Hematopoietic multipotent progenitor cell treated with erythropoietin and hydrocortisone succinate and interleukin-3 and kit ligand, for 4 days (in vitro differentiated cells): ENCODE results near the gene C19orf25.
"Not testable (repeated sequence)": the region's sequence is repeated elsewhere in the genome, so short reads cannot be mapped to it uniquely, and the experiment has no call there.

Source experiments
- DNase-seq: peaks from one replicate; pipeline ENCODE4 v3.0.0-alpha.2; 2015

Gene C19orf25

DNA sequence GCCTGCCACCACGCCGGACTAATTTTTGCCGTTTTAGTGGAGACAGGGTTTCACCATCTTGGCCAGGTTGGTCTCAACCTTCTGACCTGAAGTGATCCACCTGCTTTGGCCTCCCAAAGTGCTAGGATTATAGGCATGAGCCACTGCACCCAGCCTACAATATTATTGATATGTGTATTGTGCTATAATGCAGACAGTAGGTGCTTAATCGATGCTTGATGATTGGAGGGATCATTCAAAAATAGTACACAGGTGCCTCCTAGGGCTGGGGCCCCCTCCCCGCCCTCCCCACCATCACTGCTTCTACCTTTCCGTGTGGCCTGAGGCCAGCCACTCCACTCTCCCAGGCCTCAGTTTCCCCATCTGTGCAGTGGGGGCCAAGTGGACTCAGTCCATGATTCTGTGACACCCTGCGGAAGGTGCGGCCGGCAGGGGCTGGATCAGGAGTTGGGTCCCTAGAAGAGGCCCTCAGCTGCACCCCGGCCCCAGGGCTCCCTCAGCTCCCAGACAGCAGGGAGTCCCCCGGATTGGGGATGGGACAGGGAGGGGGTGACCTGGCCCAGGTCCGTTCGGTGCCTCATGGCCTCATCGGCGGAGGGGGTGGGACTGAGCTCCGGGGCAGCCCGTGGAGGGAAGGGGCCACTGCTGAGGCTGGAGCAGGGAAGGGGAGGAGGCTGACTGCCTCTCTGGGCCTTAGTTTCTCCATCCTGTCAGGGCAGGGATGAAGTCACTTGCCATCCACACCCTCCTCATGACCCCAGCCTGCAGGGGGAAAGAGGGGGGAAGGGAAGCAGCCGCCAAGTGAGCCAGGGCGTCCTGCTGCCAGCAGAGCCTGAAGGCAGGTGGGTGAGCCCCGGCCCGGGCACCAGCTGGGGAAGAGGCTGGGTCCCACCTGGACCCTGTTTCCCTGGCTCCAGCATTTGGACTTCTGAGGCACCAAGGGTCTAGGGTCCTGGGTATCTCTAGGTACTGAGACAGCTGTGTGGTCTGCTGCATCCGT is 32.6 kb upstream of the C19orf25 start:
- no peak for DNase-seq

DNA sequence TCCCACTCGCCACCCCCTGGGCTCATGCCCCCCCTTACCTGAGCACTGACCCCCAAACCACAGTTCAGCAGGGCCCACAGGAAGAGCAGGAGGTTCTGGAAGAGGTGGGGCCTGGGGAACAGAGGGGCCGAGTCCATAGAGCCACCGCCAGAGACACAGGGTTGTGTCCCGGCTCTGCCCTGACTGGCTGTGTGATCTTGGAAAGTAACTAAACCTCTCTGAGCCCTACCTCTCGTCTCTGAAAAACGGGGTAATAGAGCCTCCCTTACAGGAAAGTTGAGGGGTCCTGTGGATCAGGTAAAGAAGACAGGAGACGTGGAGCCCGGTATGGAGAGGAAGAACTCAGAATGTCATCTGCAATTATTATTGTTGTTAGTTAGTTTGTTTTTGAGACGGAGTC is 31.8 kb upstream of the C19orf25 start:
- DNase-seq: no peak

DNA sequence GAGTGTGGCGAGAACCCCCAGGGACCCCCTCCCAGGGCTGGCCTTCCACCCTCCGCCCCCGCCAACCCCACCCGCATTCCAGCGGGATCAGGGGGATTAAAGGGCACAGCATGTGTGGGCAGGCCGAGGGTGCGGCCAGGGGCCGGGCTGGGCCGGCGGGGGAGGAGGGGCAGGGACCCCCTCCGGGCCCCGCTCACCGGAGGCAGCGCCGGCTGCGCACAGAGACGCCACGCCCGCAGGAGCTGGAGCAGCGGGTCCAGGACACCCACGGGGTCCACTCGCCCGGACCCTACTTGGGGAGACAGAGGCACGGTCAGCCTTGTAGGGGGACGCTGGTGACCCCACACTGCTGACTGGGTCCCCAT is 31.4 kb upstream of the C19orf25 start:
- no peak for DNase-seq

DNA sequence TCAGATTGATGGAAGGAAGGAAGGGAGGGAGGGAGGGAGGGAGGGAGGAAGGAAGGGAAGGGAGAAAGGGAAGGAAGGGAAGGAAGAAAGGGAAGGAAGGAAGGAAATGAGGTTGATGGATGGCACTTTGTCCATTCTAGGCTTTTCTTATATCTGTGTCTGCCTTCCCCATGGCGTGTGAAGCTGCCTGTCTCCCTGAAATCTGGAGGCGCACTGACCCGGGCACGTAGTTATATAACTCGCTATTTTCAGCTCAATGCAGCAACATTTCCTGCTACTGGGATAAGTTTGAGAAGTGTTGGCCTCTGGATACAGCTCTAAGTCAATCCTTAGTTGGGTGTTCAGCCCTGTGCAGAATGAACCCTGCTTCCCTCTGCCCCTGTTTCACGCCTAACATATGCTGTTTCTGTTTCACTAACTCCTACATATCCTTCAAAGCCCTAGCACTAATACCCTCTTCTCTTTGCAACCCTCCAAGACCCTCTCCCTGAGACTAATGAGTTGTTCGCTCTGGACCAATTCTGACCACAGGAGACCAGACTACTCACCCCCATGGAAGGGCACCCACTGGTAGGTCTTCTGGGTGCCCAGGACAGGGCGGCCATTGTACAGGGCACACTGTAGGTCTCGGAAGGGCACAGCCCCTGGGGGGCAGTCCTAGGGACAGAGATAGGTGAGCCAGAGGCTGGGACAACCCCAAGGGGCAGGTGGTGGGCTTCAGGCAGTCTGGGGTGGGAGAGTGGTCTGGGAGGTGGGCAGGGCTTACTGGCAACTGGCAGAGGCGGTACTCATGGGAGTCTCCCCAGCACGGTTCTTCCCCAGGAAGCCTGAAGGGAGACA is 30.8 kb upstream of the C19orf25 start:
- DNase-seq: no peak

DNA sequence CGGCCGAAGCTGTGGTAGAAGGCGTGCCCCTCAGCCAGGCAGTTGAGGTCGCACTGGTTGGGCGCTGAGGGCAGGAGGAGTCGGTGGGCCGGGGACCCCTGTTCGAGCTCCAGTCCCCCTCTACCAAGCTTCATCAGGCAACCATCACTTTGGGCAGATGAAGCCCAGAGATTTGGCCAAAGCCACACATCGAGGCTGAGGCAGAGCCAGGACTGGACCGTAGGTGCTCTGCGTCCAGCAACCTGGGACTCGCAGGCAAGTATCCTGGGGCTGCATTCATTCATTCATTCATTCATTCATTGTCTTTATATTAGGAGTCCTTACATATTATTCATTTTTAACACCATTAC is 29.5 kb upstream of the C19orf25 start:
- no peak for DNase-seq

DNA sequence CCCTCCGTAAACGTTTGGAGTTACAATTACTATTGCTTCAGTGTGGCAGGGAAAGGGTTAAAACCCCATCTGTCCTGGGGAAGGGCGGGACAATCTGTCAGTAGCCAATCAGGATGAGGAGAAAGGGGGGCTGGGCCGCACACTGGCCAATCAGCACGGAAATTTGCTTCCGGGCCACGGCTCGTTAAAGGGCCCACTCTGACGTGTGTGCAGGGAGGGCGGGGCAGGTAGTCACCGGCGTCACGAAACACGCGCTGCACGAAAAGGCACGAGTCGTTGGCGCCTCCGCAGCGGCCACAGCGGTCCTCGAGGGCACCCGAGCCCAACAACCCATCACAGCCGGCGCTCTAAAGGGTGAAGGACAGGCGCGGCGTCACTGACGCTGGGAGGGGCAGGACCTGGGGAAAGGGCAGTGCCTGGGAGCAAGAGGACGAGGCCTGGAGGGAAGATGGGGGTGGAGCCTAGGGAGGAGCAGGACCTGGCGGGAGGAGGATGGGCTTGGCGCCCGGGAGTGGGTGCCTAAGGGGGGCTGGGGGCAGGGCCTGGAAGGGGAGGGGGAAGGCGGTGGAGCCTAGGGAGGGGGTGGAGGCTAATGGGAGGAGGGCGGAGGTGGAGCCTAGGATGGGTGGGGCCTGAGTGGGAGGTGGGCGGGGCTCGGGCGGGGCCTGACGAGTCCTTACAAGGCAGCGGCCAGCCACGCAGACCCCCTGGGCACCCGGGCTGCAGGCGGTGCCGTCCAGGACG is 28.9 kb upstream of the C19orf25 start:
- peak; percentile 97 for DNase-seq

DNA sequence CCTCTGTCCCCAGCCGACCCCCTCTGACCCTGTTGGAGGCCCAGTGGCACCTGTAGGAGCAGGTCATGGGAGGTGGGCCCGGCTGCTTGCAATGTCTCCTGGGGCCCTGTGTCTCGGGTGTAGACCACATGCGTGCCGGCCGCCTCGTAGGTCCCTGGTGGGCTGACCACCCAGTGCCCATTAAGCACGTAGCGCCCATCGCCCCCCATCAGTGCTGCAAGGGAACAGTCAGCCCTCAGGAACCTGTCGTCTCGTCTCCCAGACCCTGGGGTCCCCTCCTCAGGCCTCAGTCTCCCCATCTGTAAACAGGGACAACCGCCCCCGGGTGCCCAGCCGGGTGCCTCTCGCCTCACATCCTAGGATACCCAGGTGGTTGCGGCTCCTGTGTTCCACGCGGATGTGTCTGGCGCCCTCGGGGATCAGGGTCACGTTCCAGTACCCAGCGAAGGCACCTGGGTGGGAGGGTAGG is 28.2 kb upstream of the C19orf25 start:
- DNase-seq: no peak

DNA sequence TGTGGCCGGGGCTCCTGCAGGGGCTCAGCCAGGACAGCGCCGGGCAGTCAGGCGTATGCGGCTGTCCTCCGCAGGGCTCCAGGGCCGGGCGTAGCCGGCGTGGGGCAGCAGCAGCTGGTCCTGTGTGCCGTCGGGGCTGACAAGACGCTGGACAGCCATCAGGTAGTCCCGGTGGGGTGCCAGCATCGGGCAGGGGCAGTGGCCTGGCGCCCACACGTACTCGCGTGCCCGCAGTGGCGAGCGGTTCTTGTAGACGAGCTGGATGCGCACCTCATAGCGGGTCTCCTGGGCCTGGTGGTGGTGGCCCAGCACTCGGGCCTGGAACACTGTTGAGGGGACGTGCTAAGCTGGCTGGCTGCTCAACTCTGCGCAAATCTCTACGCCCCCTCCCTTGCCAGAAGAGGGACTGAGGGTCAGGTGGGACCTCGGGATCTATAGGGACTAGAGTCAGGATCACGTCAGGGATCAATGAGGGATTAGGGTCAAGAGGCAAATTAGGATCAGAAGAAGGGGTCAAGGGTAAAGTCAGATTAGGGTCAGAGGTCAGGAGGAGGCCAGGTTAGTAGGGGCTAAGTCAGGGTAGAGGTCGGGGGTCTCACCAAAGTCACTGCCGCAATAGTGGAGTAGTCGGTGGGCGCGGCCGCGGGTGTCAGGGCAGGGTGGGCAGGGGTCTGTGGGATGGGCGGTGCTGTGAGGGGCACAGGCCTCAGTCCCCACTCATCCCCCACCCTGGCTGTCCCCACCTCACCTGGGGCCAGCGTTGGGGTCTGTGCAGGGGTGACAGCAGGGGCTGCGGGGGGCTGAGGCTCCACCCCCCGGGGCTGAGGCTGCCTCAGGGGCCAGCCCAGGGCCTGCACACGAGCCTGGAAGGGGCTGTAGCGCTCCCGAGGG is 27.2 kb upstream of the C19orf25 start:
- no peak for DNase-seq

DNA sequence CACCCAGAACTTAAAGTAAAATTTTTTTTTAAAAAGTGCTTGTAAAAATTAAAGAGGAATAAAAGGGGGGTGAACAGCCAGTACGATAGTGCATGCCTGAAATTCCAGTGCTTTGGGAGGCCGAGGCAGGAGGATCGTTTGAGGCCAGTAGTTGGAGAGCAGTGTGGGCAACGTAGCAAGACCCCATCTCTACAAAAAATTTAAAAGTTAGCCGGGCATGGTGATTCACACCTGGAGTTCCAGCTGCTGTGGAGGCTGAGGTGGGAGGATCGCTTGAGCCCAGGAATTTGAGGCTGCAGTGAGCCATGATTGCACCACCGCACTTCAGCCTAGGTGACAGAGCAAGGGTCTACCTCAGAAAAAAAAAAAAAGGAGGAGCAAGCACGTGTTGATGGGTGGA is 26.0 kb upstream of the C19orf25 start:
- no peak for DNase-seq

DNA sequence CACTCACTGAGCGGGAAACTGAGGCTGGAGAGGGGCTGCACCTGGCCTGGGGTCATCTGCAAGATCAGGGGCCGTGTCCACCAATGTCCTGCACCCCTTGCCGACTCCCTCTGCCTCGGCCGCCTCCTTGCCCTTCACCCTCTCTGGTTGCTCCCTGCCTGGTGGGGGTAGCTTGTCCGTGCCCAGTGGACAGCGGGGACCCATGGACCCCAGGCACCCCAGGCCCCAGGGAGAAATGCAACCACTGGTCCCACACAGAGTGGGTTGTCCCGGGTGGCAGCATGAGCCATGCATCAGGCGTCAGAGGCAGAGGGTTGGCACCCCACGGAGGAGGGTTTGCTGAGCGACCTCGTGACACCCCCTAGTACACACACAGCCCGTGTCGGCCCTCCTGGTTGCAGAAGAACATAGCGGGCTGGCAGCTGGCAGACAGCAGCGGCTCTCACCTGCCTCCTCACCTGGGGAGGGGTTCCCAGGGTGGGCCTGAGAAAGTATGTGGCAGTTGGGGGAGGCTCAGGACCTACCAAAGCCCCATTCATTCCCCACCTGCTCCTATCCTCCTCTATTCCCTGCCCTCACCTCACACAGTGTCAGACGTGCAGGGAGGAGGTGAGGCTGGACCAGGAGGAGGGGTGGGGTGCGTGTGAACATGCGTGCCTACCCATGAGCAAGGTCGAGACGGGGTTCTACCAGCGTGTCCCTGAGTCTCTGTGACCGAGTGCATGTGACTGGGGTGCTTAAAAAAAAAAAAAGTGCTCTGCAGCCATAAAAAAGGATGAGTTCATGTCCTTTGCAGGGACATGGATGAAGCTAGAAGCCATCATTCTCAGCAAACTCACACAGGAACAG is 25.1 kb upstream of the C19orf25 start:
- no peak for DNase-seq

DNA sequence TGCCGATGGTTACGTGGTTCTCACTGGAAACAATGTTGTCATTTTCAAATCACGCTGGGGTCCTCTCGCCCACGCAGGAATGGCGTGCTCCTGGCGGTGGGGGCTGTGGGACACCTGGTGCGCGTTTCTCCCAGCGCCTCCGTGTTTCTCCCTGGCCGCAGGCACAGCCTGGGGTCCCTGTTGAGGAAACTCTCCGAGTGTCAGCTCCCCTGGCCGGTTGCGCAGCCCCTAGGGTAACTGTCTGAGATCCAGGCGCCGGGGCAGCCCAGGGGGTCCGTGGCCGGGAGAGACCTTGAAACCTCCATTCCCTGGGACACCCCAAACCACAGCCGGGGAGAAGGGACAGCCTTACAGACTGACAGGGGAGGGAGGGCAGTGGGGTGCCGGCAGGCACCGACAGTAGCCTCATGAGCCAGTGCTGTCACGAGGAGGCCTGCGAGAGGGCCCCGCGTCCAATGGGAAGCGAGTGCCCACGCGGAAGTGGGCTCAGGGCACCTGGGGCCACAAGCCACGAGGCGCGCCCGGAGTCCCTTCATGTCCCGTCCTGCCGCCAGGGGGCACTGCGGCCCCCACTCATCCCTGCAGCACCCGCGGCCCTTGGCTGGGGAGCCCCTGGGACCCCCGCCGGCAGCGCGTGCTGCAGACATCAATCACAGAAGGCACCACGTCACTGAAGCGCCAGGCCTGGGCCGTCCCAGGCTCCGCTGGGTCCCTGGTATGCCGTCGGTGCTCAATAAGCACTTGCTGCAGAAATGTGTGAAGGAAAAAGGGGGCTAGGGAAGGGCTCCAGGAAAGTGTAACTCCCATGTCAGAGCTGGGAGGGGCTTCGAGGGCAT is 24.3 kb upstream of the C19orf25 start:
- peak; percentile 75 for DNase-seq

DNA sequence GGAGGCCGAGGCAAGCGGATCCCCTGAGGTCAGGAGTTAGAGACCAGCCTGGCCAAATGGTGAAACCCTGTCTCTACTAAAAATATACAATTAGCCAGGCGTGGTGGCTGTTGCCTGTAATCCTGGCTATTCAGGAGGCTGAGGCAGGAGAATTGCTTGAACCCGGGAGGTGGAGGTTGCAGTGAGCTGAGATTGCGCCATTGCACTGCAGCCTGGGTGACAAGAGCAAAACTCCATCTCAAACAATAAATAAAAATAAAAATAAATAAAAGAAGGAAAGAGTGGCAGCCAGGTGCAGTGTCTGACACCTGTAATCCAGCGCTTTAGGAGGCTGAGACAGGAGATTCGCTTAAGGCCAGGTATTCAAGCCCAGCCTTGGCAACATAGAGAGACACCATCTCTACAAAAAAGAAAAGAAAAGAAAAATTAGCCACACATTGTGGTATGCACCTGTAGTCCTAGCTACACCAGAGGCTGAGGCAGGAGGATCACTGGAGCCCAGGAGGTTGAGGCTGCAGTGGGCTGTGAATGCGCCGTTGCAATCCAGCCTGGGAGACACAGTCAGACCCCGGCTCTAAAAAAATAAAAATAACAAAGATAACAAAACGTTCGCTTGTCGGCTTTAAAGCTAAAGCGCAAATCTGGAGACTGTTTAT is 23.5 kb upstream of the C19orf25 start:
- DNase-seq: no peak

DNA sequence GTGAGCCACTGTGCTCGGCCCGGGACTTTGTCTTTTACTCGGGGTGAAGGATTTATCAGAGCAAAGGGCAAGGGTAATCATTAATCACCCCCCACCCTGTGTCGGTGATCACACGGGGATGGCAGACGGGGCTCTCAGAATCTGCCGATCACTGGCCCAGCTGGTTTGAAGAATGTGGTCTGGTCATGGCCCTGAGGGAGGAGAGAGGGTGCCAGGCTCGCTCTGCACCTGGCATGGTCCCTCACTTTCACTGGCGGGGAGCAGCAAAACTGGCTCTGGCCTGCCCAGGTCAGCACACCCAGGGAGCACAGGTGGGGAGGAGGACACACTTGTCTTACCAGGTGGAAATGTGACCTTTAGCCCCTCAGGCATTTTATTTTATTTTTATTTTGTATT is 22.2 kb upstream of the C19orf25 start:
- no peak for DNase-seq

DNA sequence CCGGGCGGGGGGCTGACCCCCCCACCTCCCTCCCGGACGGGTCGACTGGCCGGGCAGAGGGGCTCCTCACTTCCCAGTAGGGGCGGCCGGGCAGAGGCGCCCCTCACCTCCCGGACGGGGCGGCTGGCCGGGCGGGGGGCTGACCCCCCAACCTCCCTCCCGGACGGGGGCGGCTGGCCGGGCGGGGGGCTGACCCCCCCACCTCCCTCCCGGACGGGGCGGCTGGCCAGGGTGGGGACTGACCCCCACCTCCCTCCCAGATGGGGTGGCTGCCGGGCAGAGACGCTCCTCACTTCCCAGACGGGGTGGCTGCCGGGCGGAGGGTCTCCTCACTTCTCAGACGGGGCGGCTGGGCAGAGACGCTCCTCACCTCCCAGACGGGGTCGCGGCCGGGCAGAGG is 20.2 kb upstream of the C19orf25 start:
- DNase-seq: not testable (repeated sequence)

DNA sequence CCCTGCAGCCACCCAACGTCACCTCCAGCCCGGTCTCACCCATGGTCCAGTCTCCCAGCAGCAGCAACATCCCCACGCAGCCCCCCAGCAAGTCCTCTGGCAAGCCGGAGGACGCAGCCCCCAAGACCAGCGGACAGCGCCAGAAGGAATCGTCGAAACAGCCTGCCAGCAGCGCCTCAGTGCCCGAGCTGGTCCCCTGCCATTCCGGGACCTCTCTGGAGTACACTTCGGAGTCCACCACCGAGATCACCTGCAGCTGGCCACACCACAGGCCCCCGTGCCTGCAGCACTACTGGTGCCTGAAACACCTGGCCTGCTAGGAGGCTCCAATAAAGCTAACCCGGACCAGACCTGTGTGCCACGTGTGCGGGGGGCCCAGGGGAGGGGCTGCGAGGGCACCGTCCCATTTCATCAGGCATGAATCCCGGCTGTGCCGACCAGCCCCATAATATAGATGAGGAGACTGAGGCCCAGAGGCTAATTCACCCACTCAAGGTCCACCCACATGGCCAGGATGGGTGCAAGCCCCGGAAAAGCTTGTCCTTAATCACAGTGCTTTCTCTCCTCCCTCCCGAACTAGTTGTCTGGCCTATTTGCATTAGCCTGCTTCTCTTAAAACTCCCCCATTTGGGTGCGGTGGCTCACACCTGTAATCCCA is 18.7 kb upstream of the C19orf25 start:
- DNase-seq: no peak

DNA sequence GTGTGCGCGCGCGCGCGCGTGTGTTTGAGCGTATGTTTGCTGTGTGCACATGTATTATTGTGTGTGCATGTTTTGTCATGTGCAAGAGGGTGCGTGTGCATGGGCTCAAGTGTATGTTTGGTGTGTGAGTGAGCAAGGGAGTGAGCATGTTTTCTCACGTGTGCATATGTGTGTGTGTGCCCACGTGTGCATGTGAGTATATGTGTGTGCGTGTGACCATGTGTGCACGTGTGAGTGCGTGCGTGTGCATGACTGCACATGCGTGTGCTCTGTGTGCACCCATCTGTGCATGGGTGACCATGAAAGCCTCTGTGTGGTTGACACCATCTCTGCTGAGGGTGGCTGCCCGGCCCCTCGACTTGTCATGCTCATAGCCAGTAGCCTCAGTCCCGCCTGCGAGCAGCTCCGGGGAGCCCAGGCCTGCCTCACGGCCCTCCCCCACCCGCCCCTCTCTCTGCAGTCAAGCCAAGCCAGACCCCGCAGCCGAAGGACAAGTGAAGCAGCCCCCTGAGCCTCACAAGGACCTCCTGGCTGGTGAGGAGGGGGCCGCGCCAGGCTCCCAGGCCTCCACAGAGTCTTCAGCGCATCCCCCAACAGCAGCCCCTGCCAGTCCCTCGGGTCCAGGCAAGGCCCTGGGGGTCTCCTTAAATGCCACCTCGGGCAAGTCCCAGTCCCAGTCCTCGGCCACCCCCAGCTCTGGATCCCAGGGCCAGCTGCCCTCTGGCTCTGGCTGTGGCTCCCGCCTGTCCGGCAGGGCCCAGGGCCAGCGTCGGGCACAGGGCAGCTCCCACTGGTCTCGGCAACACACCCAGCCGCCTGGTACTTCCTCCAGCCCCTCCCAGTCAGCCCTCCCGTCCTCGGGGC is 17.9 kb upstream of the C19orf25 start:
- DNase-seq: no peak

DNA sequence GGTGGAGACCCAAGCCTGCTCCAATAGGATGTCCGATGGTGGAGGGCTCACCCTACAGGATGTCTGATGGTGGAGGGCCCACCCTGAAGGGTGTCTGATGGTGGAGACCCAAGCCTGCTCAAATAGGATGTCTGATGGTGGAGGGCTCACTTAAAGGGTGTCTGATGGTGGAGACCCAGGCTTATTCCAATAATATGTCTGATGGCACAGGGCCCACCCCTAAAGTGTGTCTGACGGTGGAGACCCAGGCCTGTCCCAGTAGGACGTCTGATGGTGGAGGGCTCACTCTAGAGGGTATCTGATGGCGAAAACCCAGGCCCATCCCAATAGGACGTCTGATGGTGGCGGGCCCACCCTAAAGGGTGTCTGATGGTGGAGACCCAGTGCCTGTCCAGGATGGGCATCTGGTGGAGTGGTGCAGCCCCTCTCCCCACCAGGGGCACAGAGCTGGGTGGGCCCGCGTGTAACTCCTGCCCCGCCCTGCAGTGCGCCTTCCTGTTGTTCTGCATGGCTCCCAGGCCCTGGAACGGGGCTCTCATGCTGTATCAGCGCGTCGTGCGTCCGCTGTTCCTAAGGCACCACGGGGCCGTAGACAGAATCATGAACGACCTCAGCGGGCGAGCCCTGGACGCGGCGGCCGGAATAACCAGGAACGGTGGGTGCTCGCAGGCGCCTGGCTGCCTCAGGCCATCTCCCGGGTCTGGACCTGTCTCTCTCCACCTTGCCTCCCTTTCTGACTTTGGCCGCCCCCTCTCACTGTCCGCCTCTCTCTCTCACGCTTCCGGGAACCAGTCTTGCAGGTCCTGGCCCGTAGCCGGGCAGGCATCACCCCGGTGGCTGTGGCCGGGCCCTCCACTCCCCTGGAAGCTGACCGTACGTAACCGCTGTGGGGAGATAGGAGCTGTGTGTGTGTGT is 17.0 kb upstream of the C19orf25 start:
- no peak for DNase-seq
